Measurements from ENCODE around the gene SULF2.

SULF2 gene

GRCh38 chr20:47622118-47622665, 163.1 kb downstream of the SULF2 start:
- Histone ChIP-seq H3K36me3 (ENCODE audit: control insufficient read depth, insufficient read depth, low read length) (no peaks in the 10 kb centered on the region), H3K9me3 (ENCODE audit: control insufficient read depth, insufficient read depth, low read length) (no peaks in the 10 kb centered on the region), H3K27ac (ENCODE audit: low read length) (no peak overlapping the region), H3K4me1 (ENCODE audit: control insufficient read depth, insufficient read depth, low read length) (no peaks in the 10 kb centered on the region), H3K27me3 (ENCODE audit: control insufficient read depth, insufficient read depth, low read length) (no peaks in the 10 kb centered on the region), H3K4me3 (ENCODE audit: low read length) (no peak overlapping the region)
- no peak for DNase-seq (ENCODE audit: low read depth, low spot score)
- WGBS (ENCODE audit: insufficient coverage, insufficient read length) = 100% methylated on average over 2 of the region's 9 CpGs

GRCh38 chr20:47620808-47621805, 164.2 kb downstream of the SULF2 start:
- no peaks in the 10 kb centered on the region for H3K4me1 ChIP-seq (ENCODE audit: control insufficient read depth, insufficient read depth, low read length)
- no peaks in the 10 kb centered on the region for H3K27me3 ChIP-seq (ENCODE audit: control insufficient read depth, insufficient read depth, low read length)
- DNase-seq (ENCODE audit: low read depth, low spot score) = no peak
- no peak overlapping the region for H3K4me3 ChIP-seq (ENCODE audit: low read length)
- no peak overlapping the region for H3K27ac ChIP-seq (ENCODE audit: low read length)
- H3K36me3 ChIP-seq (ENCODE audit: control insufficient read depth, insufficient read depth, low read length) = no peaks in the 10 kb centered on the region
- no CpG with 5 or more reads among the region's 8 CpGs for WGBS (ENCODE audit: insufficient coverage, insufficient read length)
- no peaks in the 10 kb centered on the region for H3K9me3 ChIP-seq (ENCODE audit: control insufficient read depth, insufficient read depth, low read length)

GRCh38 chr20:47618479-47618878, 166.8 kb downstream of the SULF2 start:
- no CpG with 5 or more reads among the region's 6 CpGs for WGBS (ENCODE audit: insufficient coverage, insufficient read length)
- H3K27me3 ChIP-seq (ENCODE audit: control insufficient read depth, insufficient read depth, low read length) = no peaks in the 10 kb centered on the region
- no peaks in the 10 kb centered on the region for H3K4me1 ChIP-seq (ENCODE audit: control insufficient read depth, insufficient read depth, low read length)
- no peaks in the 10 kb centered on the region for H3K36me3 ChIP-seq (ENCODE audit: control insufficient read depth, insufficient read depth, low read length)
- DNase-seq (ENCODE audit: low read depth, low spot score) = no peak
- H3K27ac ChIP-seq (ENCODE audit: low read length) = no peak overlapping the region
- H3K4me3 ChIP-seq (ENCODE audit: low read length) = no peak overlapping the region
- no peaks in the 10 kb centered on the region for H3K9me3 ChIP-seq (ENCODE audit: control insufficient read depth, insufficient read depth, low read length)

GRCh38 chr20:47614703-47615309, 170.5 kb downstream of the SULF2 start:
- no peaks in the 10 kb centered on the region for H3K36me3 ChIP-seq (ENCODE audit: control insufficient read depth, insufficient read depth, low read length)
- no peaks in the 10 kb centered on the region for H3K9me3 ChIP-seq (ENCODE audit: control insufficient read depth, insufficient read depth, low read length)
- no peak for DNase-seq (ENCODE audit: low read depth, low spot score)
- H3K27me3 ChIP-seq (ENCODE audit: control insufficient read depth, insufficient read depth, low read length) = no peaks in the 10 kb centered on the region
- H3K27ac ChIP-seq (ENCODE audit: low read length) = no peak overlapping the region
- no peaks in the 10 kb centered on the region for H3K4me1 ChIP-seq (ENCODE audit: control insufficient read depth, insufficient read depth, low read length)
- no CpG with 5 or more reads among the region's 2 CpGs for WGBS (ENCODE audit: insufficient coverage, insufficient read length)
- H3K4me3 ChIP-seq (ENCODE audit: low read length) = no peak overlapping the region

GRCh38 chr20:47612670-47613069, 172.6 kb downstream of the SULF2 start:
- Histone ChIP-seq H3K4me3 (ENCODE audit: low read length) (no peak overlapping the region), H3K27me3 (ENCODE audit: control insufficient read depth, insufficient read depth, low read length) (no peaks in the 10 kb centered on the region), H3K9me3 (ENCODE audit: control insufficient read depth, insufficient read depth, low read length) (no peaks in the 10 kb centered on the region), H3K36me3 (ENCODE audit: control insufficient read depth, insufficient read depth, low read length) (no peaks in the 10 kb centered on the region), H3K27ac (ENCODE audit: low read length) (no peak overlapping the region), H3K4me1 (ENCODE audit: control insufficient read depth, insufficient read depth, low read length) (no peaks in the 10 kb centered on the region)
- DNase-seq (ENCODE audit: low read depth, low spot score) = no peak
- no CpG with 5 or more reads among the region's 2 CpGs for WGBS (ENCODE audit: insufficient coverage, insufficient read length)

GRCh38 chr20:47611785-47612184, 173.5 kb downstream of the SULF2 start:
- whole genome bisulfite sequencing (ENCODE audit: insufficient coverage, insufficient read length) = no CpG with 5 or more reads among the region's 9 CpGs
- H3K9me3 ChIP-seq (ENCODE audit: control insufficient read depth, insufficient read depth, low read length) = no peaks in the 10 kb centered on the region
- DNase-seq (ENCODE audit: low read depth, low spot score) = no peak
- no peaks in the 10 kb centered on the region for H3K36me3 ChIP-seq (ENCODE audit: control insufficient read depth, insufficient read depth, low read length)
- H3K27me3 ChIP-seq (ENCODE audit: control insufficient read depth, insufficient read depth, low read length) = no peaks in the 10 kb centered on the region
- no peak overlapping the region for H3K27ac ChIP-seq (ENCODE audit: low read length)
- H3K4me1 ChIP-seq (ENCODE audit: control insufficient read depth, insufficient read depth, low read length) = no peaks in the 10 kb centered on the region
- H3K4me3 ChIP-seq (ENCODE audit: low read length) = no peak overlapping the region

- no peaks in the 10 kb centered on the region for H3K27me3 ChIP-seq (ENCODE audit: control insufficient read depth, insufficient read depth, low read length)
- H3K36me3 ChIP-seq (ENCODE audit: control insufficient read depth, insufficient read depth, low read length) = no peaks in the 10 kb centered on the region
- no peak for DNase-seq (ENCODE audit: low read depth, low spot score)
- no peak overlapping the region for H3K27ac ChIP-seq (ENCODE audit: low read length)
- no peak overlapping the region for H3K4me3 ChIP-seq (ENCODE audit: low read length)
- H3K4me1 ChIP-seq (ENCODE audit: control insufficient read depth, insufficient read depth, low read length) = no peaks in the 10 kb centered on the region
- H3K9me3 ChIP-seq (ENCODE audit: control insufficient read depth, insufficient read depth, low read length) = no peaks in the 10 kb centered on the region
These were observed 174.4 kb downstream of the SULF2 start for GRCh38 chr20:47610945-47611250.

- no peaks in the 10 kb centered on the region for H3K36me3 ChIP-seq (ENCODE audit: control insufficient read depth, insufficient read depth, low read length)
- H3K4me1 ChIP-seq (ENCODE audit: control insufficient read depth, insufficient read depth, low read length) = no peaks in the 10 kb centered on the region
- H3K27ac ChIP-seq (ENCODE audit: low read length) = no peak overlapping the region
- no peak overlapping the region for H3K4me3 ChIP-seq (ENCODE audit: low read length)
- no peaks in the 10 kb centered on the region for H3K9me3 ChIP-seq (ENCODE audit: control insufficient read depth, insufficient read depth, low read length)
- H3K27me3 ChIP-seq (ENCODE audit: control insufficient read depth, insufficient read depth, low read length) = no peaks in the 10 kb centered on the region
- WGBS (ENCODE audit: insufficient coverage, insufficient read length) = no CpG with 5 or more reads among the region's 6 CpGs
- no peak for DNase-seq (ENCODE audit: low read depth, low spot score)
These were observed 174.9 kb downstream of the SULF2 start for GRCh38 chr20:47610247-47610944.

- Histone ChIP-seq H3K9me3 (ENCODE audit: control insufficient read depth, insufficient read depth, low read length) (no peaks in the 10 kb centered on the region), H3K4me3 (ENCODE audit: low read length) (no peak overlapping the region), H3K27ac (ENCODE audit: low read length) (no peak overlapping the region), H3K36me3 (ENCODE audit: control insufficient read depth, insufficient read depth, low read length) (no peaks in the 10 kb centered on the region), H3K4me1 (ENCODE audit: control insufficient read depth, insufficient read depth, low read length) (no peaks in the 10 kb centered on the region), H3K27me3 (ENCODE audit: control insufficient read depth, insufficient read depth, low read length) (no peaks in the 10 kb centered on the region)
- WGBS (ENCODE audit: insufficient coverage, insufficient read length) = no CpG with 5 or more reads among the region's 5 CpGs
- DNase-seq (ENCODE audit: low read depth, low spot score) = no peak
These were observed 176.3 kb downstream of the SULF2 start for GRCh38 chr20:47609001-47609400.
